Smooth muscle cell (in vitro differentiated cells): Measurements from ENCODE around the gene TAOK3. TPM values are rescaled to one million over a fixed set of nuclear protein-coding genes. Genes with fewer than 3 reads are reported as not detected.

Experiments
- DNase-seq: peaks from one replicate; lab custom pipeline; 2025; ENCODE audit not compliant: unreplicated experiment; lab: John Stamatoyannopoulos, UW
- H2AFZ ChIP-seq: fragments of 200-600 bp; sonication (generic); 2 replicates; pipeline ENCODE4 v1.6.0; 2016; ENCODE audit warnings: antibody characterized with exemption, low read depth, mild to moderate bottlenecking
- H3F3A ChIP-seq: fragments of 200-600 bp; sonication (generic); 2 replicates; pipeline ENCODE4 v1.6.0; 2017; ENCODE audit warnings: antibody characterized with exemption, low read depth
- H3K27ac ChIP-seq: fragments of 200-600 bp; sonication (generic); 2 replicates; pipeline ENCODE4 v1.5.1; 2016; ENCODE audit warnings: low read depth, mild to moderate bottlenecking
- H3K27me3 ChIP-seq: fragments of 200-600 bp; sonication (generic); 2 replicates; pipeline ENCODE4 v1.6.1; 2016; ENCODE audit warnings: low read depth, mild to moderate bottlenecking
- H3K36me3 ChIP-seq: fragments of 200-600 bp; sonication (generic); 2 replicates; pipeline ENCODE4 v1.5.1; 2016; ENCODE audit warnings: low read depth
- H3K4me1 ChIP-seq: fragments of 200-600 bp; sonication (generic); 2 replicates; pipeline ENCODE4 v1.5.1; 2016; ENCODE audit warnings: low read depth
- H3K4me2 ChIP-seq: fragments of 200-600 bp; sonication (generic); 2 replicates; pipeline ENCODE4 v1.6.0; 2016; ENCODE audit warnings: mild to moderate bottlenecking
- H3K4me3 ChIP-seq: fragments of 200-600 bp; sonication (generic); 2 replicates; pipeline ENCODE4 v1.5.1; 2016; ENCODE audit warnings: mild to moderate bottlenecking
- H3K79me2 ChIP-seq: fragments of 200-600 bp; sonication (generic); 2 replicates; pipeline ENCODE4 v1.6.0; 2016; ENCODE audit warnings: low read depth, mild to moderate bottlenecking
- H3K9ac ChIP-seq: fragments of 200-600 bp; sonication (generic); 2 replicates; pipeline ENCODE4 v1.6.0; 2016; ENCODE audit warnings: low read depth
- H3K9me3 ChIP-seq: fragments of 200-600 bp; sonication (generic); replicated peaks from 2 replicates; pipeline ENCODE4 v1.5.1; 2016; ENCODE audit warnings: low read depth
- H4K20me1 ChIP-seq: fragments of 200-600 bp; sonication (generic); 2 replicates; pipeline ENCODE4 v1.6.0; 2016; ENCODE audit warnings: low read depth
- WGBS: methylation state at CpG from one replicate; pipeline ENCODE4 v1.1.7; 2016; ENCODE audit warnings: low lambda C conversion rate; 5-methylcytosine and 5-hydroxymethylcytosine counted together
- polyA plus RNA-seq: library from polyadenylated mRNA; unstranded; fragments of >200 nt; fragmentation: Nextera tagmentation; extraction: Ambion mirVana; gene quantifications from 2 replicates; pipeline ENCODE4 v1.2.1, GENCODE V29; 2016
- total RNA-seq: library from RNA; depleted of rRNA; stranded (reverse); fragments of >200 nt; gene quantifications from 2 replicates; pipeline ENCODE4 v1.2.3, GENCODE V29; 2014
- TF ChIP-seq, protein P1 (sequence below): fragments of 200-600 bp; sonication (generic); IDR thresholded peaks from 2 replicates; pipeline ENCODE4 v1.5.1; 2017; ENCODE audit warnings: borderline replicate concordance, mild to moderate bottlenecking, antibody characterized with exemption; ENCODE audit not compliant: insufficient read depth, poor library complexity, severe bottlenecking

Gene TAOK3
- total and polyA plus RNA-seq, 2 experiments from 2014 or later = 7.3 to 7.9 TPM

DNA sequence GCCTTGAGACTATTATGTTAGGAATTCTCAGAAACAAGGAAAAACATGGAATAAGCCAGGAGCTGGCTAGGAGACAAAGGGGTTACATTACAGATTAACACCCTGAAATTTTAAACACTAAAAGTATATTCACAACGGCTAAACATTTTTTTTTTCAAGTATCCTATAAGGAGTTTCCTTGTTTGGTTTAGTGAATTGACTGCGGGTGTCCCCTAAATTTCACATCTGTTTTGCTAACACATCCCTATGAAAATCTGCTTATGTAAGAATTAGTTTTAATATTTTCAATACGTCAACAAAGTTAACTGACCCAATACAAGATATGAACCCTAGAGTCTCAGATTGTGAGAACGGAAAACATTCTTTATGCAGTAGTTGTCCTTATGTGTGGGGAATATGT, 19.0 kb downstream of the TAOK3 start:
- Histone ChIP-seq H3K27ac (no peak overlapping the region), H3K4me2 (no peak overlapping the region), H3K79me2 (no peaks in the 10 kb centered on the region), H3K27me3 (no peaks in the 10 kb centered on the region), H3K9ac (no peak overlapping the region), H3K36me3 (no peaks in the 10 kb centered on the region), H3K4me1 (no peaks in the 10 kb centered on the region), H3F3A (no peaks in the 10 kb centered on the region), H3K4me3 (no peak overlapping the region), H2AFZ (no peak overlapping the region), H4K20me1 (no peaks in the 10 kb centered on the region), H3K9me3 (no peaks in the 10 kb centered on the region)
- DNase-seq = no peak
- TF ChIP-seq, protein P1, sequence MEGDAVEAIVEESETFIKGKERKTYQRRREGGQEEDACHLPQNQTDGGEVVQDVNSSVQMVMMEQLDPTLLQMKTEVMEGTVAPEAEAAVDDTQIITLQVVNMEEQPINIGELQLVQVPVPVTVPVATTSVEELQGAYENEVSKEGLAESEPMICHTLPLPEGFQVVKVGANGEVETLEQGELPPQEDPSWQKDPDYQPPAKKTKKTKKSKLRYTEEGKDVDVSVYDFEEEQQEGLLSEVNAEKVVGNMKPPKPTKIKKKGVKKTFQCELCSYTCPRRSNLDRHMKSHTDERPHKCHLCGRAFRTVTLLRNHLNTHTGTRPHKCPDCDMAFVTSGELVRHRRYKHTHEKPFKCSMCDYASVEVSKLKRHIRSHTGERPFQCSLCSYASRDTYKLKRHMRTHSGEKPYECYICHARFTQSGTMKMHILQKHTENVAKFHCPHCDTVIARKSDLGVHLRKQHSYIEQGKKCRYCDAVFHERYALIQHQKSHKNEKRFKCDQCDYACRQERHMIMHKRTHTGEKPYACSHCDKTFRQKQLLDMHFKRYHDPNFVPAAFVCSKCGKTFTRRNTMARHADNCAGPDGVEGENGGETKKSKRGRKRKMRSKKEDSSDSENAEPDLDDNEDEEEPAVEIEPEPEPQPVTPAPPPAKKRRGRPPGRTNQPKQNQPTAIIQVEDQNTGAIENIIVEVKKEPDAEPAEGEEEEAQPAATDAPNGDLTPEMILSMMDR = no peak
- WGBS = 96% methylated on average over 4 of the region's 4 CpGs

DNA sequence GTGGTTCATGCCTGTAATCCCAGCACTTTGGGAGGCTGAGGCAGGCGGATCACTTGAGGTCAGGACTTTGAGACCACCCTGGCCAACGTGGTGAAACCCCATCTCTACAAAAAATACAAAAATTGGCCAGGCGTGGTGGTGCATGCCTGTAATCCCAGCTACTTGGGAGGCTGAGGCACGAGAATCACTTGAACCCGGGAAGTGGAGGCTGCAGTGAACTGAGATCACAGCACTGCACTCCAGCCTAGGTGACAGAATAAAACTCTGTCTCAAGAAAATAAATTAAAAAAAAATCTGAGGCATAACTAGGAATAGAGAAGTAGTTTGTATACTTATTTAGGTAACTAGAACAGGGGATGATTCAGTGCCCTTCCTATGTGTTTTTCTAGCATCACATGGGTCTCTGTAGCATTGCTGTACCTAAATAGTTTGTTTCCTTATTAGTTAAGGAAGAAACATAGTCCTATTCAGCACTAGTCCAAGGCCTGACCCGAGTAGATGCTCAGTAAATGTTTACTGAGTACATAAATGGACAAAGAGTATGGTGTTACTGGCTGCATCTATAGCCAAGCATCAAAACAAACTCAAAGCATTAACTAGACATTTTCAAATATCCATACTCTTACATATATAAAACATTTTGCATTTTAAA, 21.7 kb downstream of the TAOK3 start:
- Histone ChIP-seq H3F3A (no peaks in the 10 kb centered on the region), H3K79me2 (no peaks in the 10 kb centered on the region), H4K20me1 (no peaks in the 10 kb centered on the region), H2AFZ (no peak overlapping the region), H3K4me2 (no peak overlapping the region), H3K4me3 (no peak overlapping the region), H3K27ac (no peak overlapping the region), H3K9me3 (no peaks in the 10 kb centered on the region), H3K27me3 (no peaks in the 10 kb centered on the region), H3K9ac (no peak overlapping the region), H3K36me3 (no peaks in the 10 kb centered on the region), H3K4me1 (no peaks in the 10 kb centered on the region)
- WGBS = 91% methylated on average over 6 of the region's 6 CpGs
- TF ChIP-seq, protein P1 = no peak
- DNase-seq = no peak

DNA sequence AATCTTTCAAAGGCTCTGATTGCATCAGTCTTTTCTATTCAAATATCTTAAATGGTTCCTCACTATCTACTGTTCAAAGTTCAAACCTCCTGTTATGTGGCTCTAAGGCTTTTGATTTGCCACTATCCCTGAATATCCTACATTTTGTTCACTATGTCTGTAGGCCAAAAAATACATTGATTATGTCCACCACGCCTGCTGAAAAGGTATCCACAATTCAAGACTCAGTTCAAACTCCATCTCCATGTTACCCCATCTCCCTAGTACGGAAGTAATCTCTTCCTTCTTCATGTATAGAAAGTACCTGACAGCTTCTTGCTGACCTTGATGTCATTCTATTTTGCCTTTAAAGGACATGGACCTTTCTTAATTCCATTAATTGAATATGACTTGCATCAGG, 24.8 kb downstream of the TAOK3 start:
- Histone ChIP-seq H4K20me1 (no peaks in the 10 kb centered on the region), H3K36me3 (no peaks in the 10 kb centered on the region), H3F3A (no peaks in the 10 kb centered on the region), H3K79me2 (no peaks in the 10 kb centered on the region), H3K9ac (no peak overlapping the region), H3K27me3 (no peaks in the 10 kb centered on the region), H3K4me2 (no peak overlapping the region), H3K4me1 (no peaks in the 10 kb centered on the region), H3K4me3 (no peak overlapping the region), H3K9me3 (no peaks in the 10 kb centered on the region), H3K27ac (no peak overlapping the region), H2AFZ (no peak overlapping the region)
- WGBS = 95% methylated on average over 2 of the region's 2 CpGs
- DNase-seq = no peak
- TF ChIP-seq, protein P1 = no peak

DNA sequence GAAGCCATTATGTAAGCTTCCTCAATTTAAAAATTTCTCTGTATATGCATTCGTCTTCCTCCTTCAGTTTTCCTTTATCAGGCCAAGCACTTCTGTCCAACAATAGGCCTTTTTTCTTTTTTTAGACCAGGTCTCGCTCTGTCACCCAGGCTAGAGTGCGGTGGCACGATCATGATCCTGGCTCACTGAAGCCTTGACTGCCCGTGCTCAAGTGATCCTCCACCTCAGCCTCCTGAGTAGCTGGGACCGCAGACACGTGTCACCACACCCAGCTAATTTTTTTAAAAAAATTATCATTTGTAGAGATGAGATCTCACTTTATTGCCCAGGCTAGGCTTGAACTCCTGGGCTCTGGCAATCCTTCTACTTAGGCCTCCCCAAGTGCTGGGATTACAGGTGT, 25.8 kb downstream of the TAOK3 start:
- no peaks in the 10 kb centered on the region for H3K36me3 ChIP-seq
- no peak overlapping the region for H3K9ac ChIP-seq
- TF ChIP-seq, protein P1 = no peak
- DNase-seq = no peak
- no peaks in the 10 kb centered on the region for H3K9me3 ChIP-seq
- no peaks in the 10 kb centered on the region for H3K79me2 ChIP-seq
- no peak overlapping the region for H3K4me2 ChIP-seq
- 93% methylated on average over 7 of the region's 7 CpGs for WGBS
- no peaks in the 10 kb centered on the region for H3K27me3 ChIP-seq
- no peaks in the 10 kb centered on the region for H3F3A ChIP-seq
- H2AFZ ChIP-seq = no peak overlapping the region
- H3K4me3 ChIP-seq = no peak overlapping the region
- H4K20me1 ChIP-seq = no peaks in the 10 kb centered on the region
- H3K4me1 ChIP-seq = no peaks in the 10 kb centered on the region
- no peak overlapping the region for H3K27ac ChIP-seq
